ENCODE results near the gene ABHD16A.

GRCh38 chr6:31676904-31677303, 26.2 kb downstream of the ABHD16A start:
- TF ChIP-seq CTCF (IDR thresholded peaks at IDR 0.05): no peak
- no peak for TF ChIP-seq POLR2A (IDR thresholded peaks at IDR 0.05)
